Tibial nerve (tissue), 4 donors: ENCODE results near the gene DYNLT2B. TPM values are rescaled to one million over a fixed set of nuclear protein-coding genes. Genes with fewer than 3 reads are reported as not detected.
A peak's percentile ranks its signal among the peaks of the same experiment; 100 is the strongest.

Experiments
- DNase-seq, 2 donors: peaks; one replicate each; pipeline ENCODE4 v3.0.0-alpha.2; 2019; ENCODE audit warnings: low spot score in 2 of 2
- H3K27ac ChIP-seq, 4 donors: fragments of 200-600 bp; sonication (generic) in 3 of 4; one replicate each; pipeline ENCODE4 v1.5.1; 2017 to 2019; ENCODE audit warnings: mild to moderate bottlenecking in 1 of 4
- H3K27me3 ChIP-seq, 2 donors: fragments of 200-600 bp; sonication (generic) in 1 of 2; one replicate each; pipeline versions ENCODE4 v1.5.1 to v1.6.0; 2017 to 2019
- H3K36me3 ChIP-seq, 3 donors: fragments of 200-600 bp; sonication (generic); one replicate each; pipeline ENCODE4 v1.5.1; 2018 to 2019
- H3K4me1 ChIP-seq, 4 donors: fragments of 200-600 bp; sonication (generic) in 3 of 4; one replicate each; pipeline ENCODE4 v1.5.1; 2017 to 2019
- H3K4me3 ChIP-seq, 4 donors: fragments of 200-600 bp; sonication (generic) in 3 of 4; one replicate each; pipeline ENCODE4 v1.5.1; 2017 to 2019; ENCODE audit warnings: mild to moderate bottlenecking in 1 of 4, moderate library complexity in 1 of 4
- H3K9me3 ChIP-seq, 4 donors: fragments of 200-600 bp; sonication (generic) in 3 of 4; one replicate each; pipeline ENCODE4 v1.5.1; 2017 to 2019
- CTCF ChIP-seq, 5 experiments: fragments of 200-600 bp in 3 of 5; fragments of 450-650 bp in 2 of 5; sonication (generic) in 3 of 5; IDR thresholded peaks; one replicate each; pipeline ENCODE4 v1.5.1; 2016 to 2019; ENCODE audit warnings: antibody characterized with exemption in 5 of 5, mild to moderate bottlenecking in 3 of 5, moderate library complexity in 2 of 5
- EP300 ChIP-seq, 2 donors: sonication (generic); formaldehyde crosslinking; IDR thresholded peaks; one replicate each; pipeline ENCODE4 v1.6.1; 2017; ENCODE audit warnings: antibody characterized with exemption in 2 of 2, mild to moderate bottlenecking in 1 of 2
- POLR2A ChIP-seq, 2 donors: fragments of 450-650 bp; IDR thresholded peaks; one replicate each; pipeline ENCODE4 v1.6.1; 2017; ENCODE audit warnings: antibody characterized with exemption in 2 of 2, mild to moderate bottlenecking in 2 of 2, moderate library complexity in 2 of 2
- WGBS, 2 donors: methylation state at CpG; one replicate each; pipeline ENCODE4 v1.1.5; 2018; 5-methylcytosine and 5-hydroxymethylcytosine counted together
- total RNA-seq, 4 donors: library from RNA; depleted of rRNA; stranded (reverse); fragments of >200 nt; gene quantifications; one replicate each; pipeline ENCODE4 v1.1.0, GENCODE V29; 2016

Gene DYNLT2B
- total RNA-seq, 4 donors from 2014 or later: 6.9 to 15.3 (median 8.1) TPM

GRCh38 chr3:196292286-196292923 is 25.6 kb downstream of the DYNLT2B start:
- H3K4me1 ChIP-seq: peaks cover 0 to 8% (median 0%) of the 10 kb centered on the region in 4 donors
- no peaks in the 10 kb centered on the region for H3K9me3 ChIP-seq
- H3K27me3 ChIP-seq: no peaks in the 10 kb centered on the region
- H3K4me3 ChIP-seq: no peak overlapping the region
- WGBS, 2 donors: 77 to 82% methylated on average over 5 of the region's 5 CpGs
- TF ChIP-seq CTCF (IDR thresholded peaks at IDR 0.05) (no peak), EP300 (IDR thresholded peaks at IDR 0.05) (no peak), POLR2A (IDR thresholded peaks at IDR 0.05) (no peak)
- H3K36me3 ChIP-seq: peaks cover 0 to 11% (median 0%) of the 10 kb centered on the region in 3 donors
- no peak overlapping the region for H3K27ac ChIP-seq
- no peak for DNase-seq

GRCh38 chr3:196288141-196288460 is 29.9 kb downstream of the DYNLT2B start:
- 0 to 2% methylated on average over 17 of the region's 17 CpGs for WGBS, 2 donors
- Histone ChIP-seq H3K27ac (peak overlapping the region; percentile 73 to 93 (median 90)), H3K4me1 (peaks cover 0 to 43% (median 14%) of the 10 kb centered on the region in 4 donors), H3K4me3 (peak overlapping the region; percentile 80 to 90 (median 82)), H3K9me3 (no peaks in the 10 kb centered on the region), H3K27me3 (no peaks in the 10 kb centered on the region), H3K36me3 (no peaks in the 10 kb centered on the region)
- DNase-seq: no peak
- TF ChIP-seq POLR2A (IDR thresholded peaks at IDR 0.05) (no peak), EP300 (IDR thresholded peaks at IDR 0.05) (no peak), CTCF (IDR thresholded peaks at IDR 0.05) (no peak)

GRCh38 chr3:196287440-196288140 is 30.4 kb downstream of the DYNLT2B start, which contains the start of gene PCYT1A:
TSS of gene PCYT1A (minus strand) at chr3:196287726. CDS start at chr3:196270531, 17,195 bp downstream.
- H3K27ac ChIP-seq: peak within 1 kb of the TSS; percentile 73 to 93 (median 90)
- TF ChIP-seq EP300 (IDR thresholded peaks at IDR 0.05): peak; percentile 14 to 88
- peak in 1 of 2 donors; percentile 62 for TF ChIP-seq POLR2A (IDR thresholded peaks at IDR 0.05)
- TF ChIP-seq CTCF (IDR thresholded peaks at IDR 0.05): no peak
- 0 to 1% methylated on average over 33 to 40 of the region's 55 CpGs for WGBS, 2 donors

GRCh38 chr3:196287090-196287439 is 31.0 kb downstream of the DYNLT2B start:
- H3K4me3 ChIP-seq: peak overlapping the region; percentile 80 to 90 (median 82)
- no peak for DNase-seq
- TF ChIP-seq EP300 (IDR thresholded peaks at IDR 0.05): no peak
- no peak for TF ChIP-seq POLR2A (IDR thresholded peaks at IDR 0.05)
- no peak for TF ChIP-seq CTCF (IDR thresholded peaks at IDR 0.05)
- no peaks in the 10 kb centered on the region for H3K27me3 ChIP-seq
- peak overlapping the region; percentile 73 to 93 (median 90) for H3K27ac ChIP-seq
- peaks cover 0 to 47% (median 14%) of the 10 kb centered on the region in 4 donors for H3K4me1 ChIP-seq
- H3K9me3 ChIP-seq: no peaks in the 10 kb centered on the region
- 2% methylated on average over 21 to 22 of the region's 22 CpGs for WGBS, 2 donors
- H3K36me3 ChIP-seq: no peaks in the 10 kb centered on the region

More at GRCh38 chr3:196287440-196288140, 30.4 kb downstream of the DYNLT2B start, which contains the start of gene PCYT1A:
- Histone ChIP-seq H3K27me3 (no peaks in the 10 kb centered on the region), H3K9me3 (no peaks in the 10 kb centered on the region), H3K4me1 (peaks cover 0 to 43% (median 14%) of the 10 kb centered on the region in 4 donors), H3K36me3 (no peaks in the 10 kb centered on the region), H3K4me3 (peak within 1 kb of the TSS; percentile 80 to 90 (median 82))
- peak; percentile 77 to 86 for DNase-seq

DNA sequence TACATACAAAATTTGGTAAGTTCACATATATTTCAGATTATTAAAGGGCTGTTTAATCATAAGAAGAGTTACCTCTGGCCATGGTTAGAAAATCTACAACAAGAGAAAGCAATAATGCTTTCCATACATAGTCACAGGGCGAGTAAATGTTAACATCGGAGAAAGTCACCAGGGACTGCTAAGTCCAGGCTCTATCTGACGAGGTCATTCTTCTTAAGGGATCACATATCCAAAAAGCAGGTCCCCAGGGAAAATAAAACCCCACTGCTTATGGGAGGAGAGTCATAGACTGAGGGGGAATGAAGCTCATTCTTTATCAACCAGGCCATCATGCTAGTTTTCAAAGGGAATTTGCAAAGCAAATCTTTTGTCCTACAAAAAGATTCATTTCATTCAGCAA is 33.6 kb downstream of the DYNLT2B start:
- H3K36me3 ChIP-seq: no peaks in the 10 kb centered on the region
- H3K4me1 ChIP-seq: peaks cover 0 to 66% (median 14%) of the 10 kb centered on the region in 4 donors
- TF ChIP-seq CTCF (IDR thresholded peaks at IDR 0.05) (no peak), EP300 (IDR thresholded peaks at IDR 0.05) (no peak), POLR2A (IDR thresholded peaks at IDR 0.05) (no peak)
- DNase-seq: no peak
- H3K4me3 ChIP-seq: no peak overlapping the region
- H3K9me3 ChIP-seq: no peaks in the 10 kb centered on the region
- no peaks in the 10 kb centered on the region for H3K27me3 ChIP-seq
- no peak overlapping the region for H3K27ac ChIP-seq
- WGBS, 2 donors: 53 to 57% methylated on average over 3 of the region's 3 CpGs
